Karpas-422 (cell line): ENCODE measurements around the gene ADARB1. TPM values are rescaled to one million over a fixed set of nuclear protein-coding genes. Genes with fewer than 3 reads are reported as not detected.
A peak's percentile ranks its signal among the peaks of the same experiment; 100 is the strongest.

Source experiments
- DNase-seq: peaks from one replicate; pipeline ENCODE4 v3.0.0-alpha.2; 2015
- H2AFZ ChIP-seq: fragments of 200-600 bp; sonication (generic); 2 replicates; pipeline ENCODE4 v1.6.1; 2014; ENCODE audit warnings: antibody characterized with exemption, low read length, mixed read lengths
- H3K27ac ChIP-seq: fragments of 200-600 bp; sonication (generic); 2 replicates; pipeline ENCODE4 v1.5.1; 2014; ENCODE audit warnings: mild to moderate bottlenecking, low read length, moderate library complexity
- H3K27me3 ChIP-seq: fragments of 200-600 bp; sonication (generic); 2 replicates; pipeline ENCODE4 v1.6.1; 2014; ENCODE audit warnings: low read length, mixed read lengths
- H3K36me3 ChIP-seq: fragments of 200-600 bp; sonication (generic); 2 replicates; pipeline ENCODE4 v1.6.1; 2014; ENCODE audit warnings: low read length, mixed read lengths; ENCODE audit not compliant: insufficient read depth
- H3K4me1 ChIP-seq: fragments of 200-600 bp; sonication (generic); 2 replicates; pipeline ENCODE4 v1.6.1; 2014; ENCODE audit warnings: mild to moderate bottlenecking, low read length, mixed read lengths
- H3K4me2 ChIP-seq: fragments of 200-600 bp; sonication (generic); 2 replicates; pipeline ENCODE4 v1.6.1; 2014; ENCODE audit warnings: low read length, low read depth, mild to moderate bottlenecking; ENCODE audit not compliant: poor library complexity, severe bottlenecking
- H3K4me3 ChIP-seq: fragments of 200-600 bp; sonication (generic); 2 replicates; pipeline ENCODE4 v1.5.1; 2014; ENCODE audit warnings: mild to moderate bottlenecking, antibody characterized with exemption, low read length, mixed read lengths
- H3K79me2 ChIP-seq: fragments of 200-600 bp; sonication (generic); 2 replicates; pipeline ENCODE4 v1.6.1; 2014; ENCODE audit warnings: mild to moderate bottlenecking, low read length, mixed read lengths
- H3K9ac ChIP-seq: fragments of 200-600 bp; sonication (generic); 2 replicates; pipeline ENCODE4 v1.6.0; 2014; ENCODE audit warnings: low read length
- H3K9me2 ChIP-seq: fragments of 200-600 bp; sonication (generic), shearing (Covaris generic); replicated peaks from 2 replicates; pipeline ENCODE4 v1.6.0; 2014; ENCODE audit warnings: mild to moderate bottlenecking, low read length, moderate library complexity; ENCODE audit not compliant: insufficient read depth
- H3K9me3 ChIP-seq: fragments of 300-700, 200-600 bp; sonication (generic); 2 replicates; pipeline ENCODE4 v1.6.1; 2014; ENCODE audit warnings: low read length, mixed read lengths
- H4K20me1 ChIP-seq: fragments of 200-600 bp; sonication (generic); 2 replicates; pipeline ENCODE4 v1.6.1; 2014; ENCODE audit warnings: mild to moderate bottlenecking, antibody characterized with exemption, low read length, low read depth; ENCODE audit not compliant: insufficient read depth
- total RNA-seq: library from RNA; depleted of rRNA; stranded (reverse); fragments of >200 nt; shearing (Covaris generic); gene quantifications from 2 replicates; pipeline ENCODE4 v1.2.3, GENCODE V29; 2014; ENCODE audit warnings: low replicate concordance

Gene ADARB1
- total RNA-seq, 1 experiment from 2014 or later: 2.0 TPM

DNA sequence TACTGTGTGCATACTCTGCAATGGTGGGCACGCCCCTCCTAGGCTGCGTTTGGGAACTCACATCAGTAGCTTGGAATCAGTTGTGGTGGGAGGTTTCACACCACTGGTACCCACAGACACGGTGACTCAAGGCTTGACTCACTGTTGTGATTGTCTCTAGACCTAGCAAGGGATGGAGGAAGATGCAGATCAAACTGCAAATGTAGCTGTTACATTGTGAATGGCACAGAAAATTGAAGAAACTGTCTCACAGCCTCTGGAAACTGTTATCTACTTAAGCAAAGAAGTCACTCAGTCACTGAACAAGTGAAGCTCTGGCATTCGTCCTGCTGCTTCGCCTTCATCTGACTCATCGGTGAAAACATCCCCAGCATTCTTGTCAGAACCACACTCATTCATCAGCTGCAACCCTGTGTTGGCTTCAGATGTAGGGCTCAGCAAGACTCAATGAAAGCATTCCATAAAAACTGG is 153.8 kb downstream of the ADARB1 start:
- Histone ChIP-seq H4K20me1 (no peaks in the 10 kb centered on the region), H2AFZ (no peak overlapping the region), H3K27ac (no peak overlapping the region), H3K9me3 (no peaks in the 10 kb centered on the region), H3K4me3 (no peak overlapping the region), H3K36me3 (no peaks in the 10 kb centered on the region), H3K9me2 (no peaks in the 10 kb centered on the region), H3K9ac (no peak overlapping the region), H3K4me2 (no peak overlapping the region), H3K79me2 (no peaks in the 10 kb centered on the region), H3K4me1 (no peaks in the 10 kb centered on the region), H3K27me3 (no peaks in the 10 kb centered on the region)
- DNase-seq: no peak

DNA sequence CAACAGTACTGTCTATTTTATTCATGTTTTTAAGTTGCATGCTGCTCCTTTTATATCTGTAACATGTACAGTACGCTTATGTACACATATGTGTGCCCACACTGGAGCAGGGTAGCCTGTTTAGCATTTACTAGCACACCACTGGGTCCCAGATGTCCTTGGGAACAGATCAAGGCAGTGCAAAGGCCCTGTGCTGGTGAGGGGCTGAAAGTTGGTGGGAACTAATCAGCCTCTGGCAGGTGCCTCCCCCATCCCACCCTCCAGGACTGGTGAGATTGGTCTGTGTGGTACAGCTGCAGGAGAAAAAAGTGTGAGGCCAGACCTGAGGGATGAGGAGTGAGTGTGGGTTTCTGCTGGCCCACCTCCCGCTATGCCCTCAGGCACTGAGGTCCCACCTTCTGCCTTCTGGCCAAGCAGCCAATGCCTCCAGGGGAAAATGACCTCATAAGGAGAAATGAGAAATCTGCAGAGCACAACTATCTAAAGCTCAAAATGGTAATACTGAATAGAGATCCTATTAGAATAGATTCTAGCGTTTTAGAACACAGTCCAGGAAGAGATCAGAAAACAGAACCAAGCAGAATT is 154.4 kb downstream of the ADARB1 start:
- Histone ChIP-seq H3K9me3 (no peaks in the 10 kb centered on the region), H3K4me1 (no peaks in the 10 kb centered on the region), H3K27me3 (no peaks in the 10 kb centered on the region), H3K79me2 (no peaks in the 10 kb centered on the region), H3K27ac (no peak overlapping the region), H3K4me3 (no peak overlapping the region), H3K4me2 (no peak overlapping the region), H3K9ac (no peak overlapping the region), H4K20me1 (no peaks in the 10 kb centered on the region), H3K9me2 (no peaks in the 10 kb centered on the region), H2AFZ (no peak overlapping the region), H3K36me3 (no peaks in the 10 kb centered on the region)
- DNase-seq: no peak

DNA sequence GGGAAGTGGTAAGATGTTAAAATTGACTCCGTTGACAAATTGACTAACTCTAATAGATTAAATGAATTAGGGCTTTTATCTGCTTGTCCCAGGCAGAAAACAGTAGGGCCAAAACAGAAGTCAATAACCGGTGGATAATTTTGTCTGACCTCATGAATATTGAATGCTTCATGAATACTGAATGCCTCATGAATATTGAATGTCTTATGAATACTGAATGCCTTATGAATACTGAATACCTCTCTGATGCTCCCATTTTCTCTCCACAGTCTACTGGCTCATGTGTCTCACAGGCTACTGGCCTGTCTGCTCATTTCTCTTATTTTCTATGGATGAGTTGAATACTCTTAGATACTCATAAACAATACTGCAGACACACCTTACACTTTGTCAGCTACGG is 157.3 kb downstream of the ADARB1 start:
- Histone ChIP-seq H3K4me1 (no peaks in the 10 kb centered on the region), H3K79me2 (no peaks in the 10 kb centered on the region), H3K9ac (no peak overlapping the region), H3K4me3 (no peak overlapping the region), H3K9me3 (no peaks in the 10 kb centered on the region), H3K36me3 (no peaks in the 10 kb centered on the region), H3K9me2 (no peaks in the 10 kb centered on the region), H3K27me3 (no peaks in the 10 kb centered on the region), H3K27ac (no peak overlapping the region), H2AFZ (no peak overlapping the region), H4K20me1 (no peaks in the 10 kb centered on the region), H3K4me2 (no peak overlapping the region)
- no peak for DNase-seq

DNA sequence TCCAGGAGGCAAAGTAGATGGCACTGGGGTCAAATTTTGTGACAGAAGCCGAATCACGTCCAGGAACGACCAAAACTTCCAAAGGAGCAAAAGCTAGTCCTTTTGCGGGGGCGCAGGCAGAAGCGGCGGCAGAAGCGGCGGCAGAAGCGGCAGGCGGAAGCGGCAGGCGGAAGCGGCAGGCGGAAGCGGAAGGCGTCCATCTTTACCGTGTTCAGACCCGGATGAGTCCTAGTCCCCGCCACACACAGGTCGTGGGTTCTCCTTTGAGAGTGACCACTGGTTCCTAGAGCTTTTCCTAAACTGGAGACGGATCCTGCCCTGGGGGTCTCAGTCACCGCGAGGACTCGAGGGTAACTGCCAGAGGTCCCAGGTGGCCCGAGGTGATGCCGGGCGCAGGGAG is 159.7 kb downstream of the ADARB1 start:
- no peaks in the 10 kb centered on the region for H3K9me2 ChIP-seq
- no peaks in the 10 kb centered on the region for H3K79me2 ChIP-seq
- H3K36me3 ChIP-seq: no peaks in the 10 kb centered on the region
- no peak for DNase-seq
- no peak overlapping the region for H3K9ac ChIP-seq
- H3K9me3 ChIP-seq: no peaks in the 10 kb centered on the region
- no peak overlapping the region for H2AFZ ChIP-seq
- no peak overlapping the region for H3K4me3 ChIP-seq
- H3K27me3 ChIP-seq: no peaks in the 10 kb centered on the region
- H4K20me1 ChIP-seq: no peaks in the 10 kb centered on the region
- no peak overlapping the region for H3K27ac ChIP-seq
- no peaks in the 10 kb centered on the region for H3K4me1 ChIP-seq
- no peak overlapping the region for H3K4me2 ChIP-seq

DNA sequence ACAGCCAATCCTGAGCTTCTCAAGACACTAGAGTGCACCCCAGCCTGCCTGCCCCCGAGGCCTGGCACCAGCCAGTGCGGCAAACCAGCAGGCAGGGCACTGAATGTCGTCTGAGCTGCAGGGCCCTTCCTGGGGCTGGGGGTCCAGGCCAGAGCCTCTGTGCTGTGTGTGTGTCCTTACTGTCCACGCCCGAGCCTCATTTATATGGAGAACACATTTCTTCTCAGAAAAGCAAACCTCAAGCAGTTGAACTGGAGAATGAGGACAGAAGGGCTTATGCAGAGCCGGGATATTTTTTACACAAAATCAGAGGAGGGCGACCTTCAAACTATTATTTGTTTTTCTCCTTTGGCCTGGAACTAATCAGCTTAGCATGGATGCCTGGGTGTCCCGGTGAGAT is 160.6 kb downstream of the ADARB1 start:
- Histone ChIP-seq H3K27me3 (no peaks in the 10 kb centered on the region), H3K4me3 (no peak overlapping the region), H3K9me2 (no peaks in the 10 kb centered on the region), H3K79me2 (no peaks in the 10 kb centered on the region), H3K9me3 (no peaks in the 10 kb centered on the region), H3K4me2 (no peak overlapping the region), H3K27ac (no peak overlapping the region), H3K9ac (no peak overlapping the region), H3K36me3 (no peaks in the 10 kb centered on the region), H2AFZ (no peak overlapping the region), H4K20me1 (no peaks in the 10 kb centered on the region), H3K4me1 (no peaks in the 10 kb centered on the region)
- DNase-seq: no peak

DNA sequence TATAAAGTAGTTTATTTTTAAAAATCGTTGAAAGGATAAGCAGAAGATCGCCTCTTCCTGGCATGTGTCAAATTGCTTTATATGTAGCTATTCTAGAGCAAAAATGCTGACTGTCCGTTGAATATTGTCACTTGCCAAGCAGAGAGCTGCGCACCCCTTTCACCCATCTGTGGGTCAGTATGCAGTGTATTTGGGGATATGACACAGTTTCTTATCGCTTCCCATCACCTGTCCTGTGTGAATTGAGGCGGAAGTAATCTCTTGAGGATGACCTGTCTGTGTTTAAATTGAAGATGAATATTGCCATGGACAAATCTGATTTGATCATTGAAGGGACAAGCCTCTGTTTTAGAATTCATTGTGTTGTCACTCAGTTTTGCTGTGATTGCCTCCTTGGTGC is 161.1 kb downstream of the ADARB1 start:
- Histone ChIP-seq H3K9me3 (no peaks in the 10 kb centered on the region), H3K79me2 (no peaks in the 10 kb centered on the region), H3K9me2 (no peaks in the 10 kb centered on the region), H3K27me3 (no peaks in the 10 kb centered on the region), H3K9ac (no peak overlapping the region), H3K36me3 (no peaks in the 10 kb centered on the region), H3K4me2 (no peak overlapping the region), H4K20me1 (no peaks in the 10 kb centered on the region), H2AFZ (no peak overlapping the region), H3K4me3 (no peak overlapping the region), H3K4me1 (no peaks in the 10 kb centered on the region), H3K27ac (no peak overlapping the region)
- DNase-seq: no peak

DNA sequence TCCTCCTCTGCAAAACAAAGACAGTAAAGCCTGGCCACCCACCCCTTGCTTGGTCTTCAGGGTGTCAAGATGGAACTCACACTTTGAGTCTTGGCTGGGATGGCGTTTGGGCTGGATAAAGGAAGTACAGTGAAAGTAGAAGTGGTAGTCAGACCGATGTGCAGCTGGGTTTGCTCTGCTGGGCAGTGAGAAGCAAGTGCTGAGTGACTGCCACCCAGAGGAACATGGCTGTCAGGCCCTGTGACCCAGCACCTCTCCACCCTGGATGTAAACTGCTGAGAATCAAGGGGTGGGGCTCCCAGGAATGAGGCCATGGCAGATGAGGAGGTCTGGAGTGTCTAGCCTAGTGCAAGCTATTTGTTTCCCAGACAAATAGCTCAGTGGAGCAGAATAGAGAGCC is 162.1 kb downstream of the ADARB1 start:
- H3K27me3 ChIP-seq: 0 out of 2 replicates have a peak, but pooled peaks cover 2% of the 10 kb centered on the region
- H3K79me2 ChIP-seq: no peaks in the 10 kb centered on the region
- H3K4me2 ChIP-seq: no peak overlapping the region
- no peak overlapping the region for H3K9ac ChIP-seq
- H3K4me3 ChIP-seq: no peak overlapping the region
- H3K9me3 ChIP-seq: no peaks in the 10 kb centered on the region
- H3K36me3 ChIP-seq: no peaks in the 10 kb centered on the region
- no peak overlapping the region for H2AFZ ChIP-seq
- no peaks in the 10 kb centered on the region for H3K9me2 ChIP-seq
- no peak overlapping the region for H3K27ac ChIP-seq
- H4K20me1 ChIP-seq: no peaks in the 10 kb centered on the region
- H3K4me1 ChIP-seq: no peaks in the 10 kb centered on the region
- DNase-seq: peak; percentile 47

DNA sequence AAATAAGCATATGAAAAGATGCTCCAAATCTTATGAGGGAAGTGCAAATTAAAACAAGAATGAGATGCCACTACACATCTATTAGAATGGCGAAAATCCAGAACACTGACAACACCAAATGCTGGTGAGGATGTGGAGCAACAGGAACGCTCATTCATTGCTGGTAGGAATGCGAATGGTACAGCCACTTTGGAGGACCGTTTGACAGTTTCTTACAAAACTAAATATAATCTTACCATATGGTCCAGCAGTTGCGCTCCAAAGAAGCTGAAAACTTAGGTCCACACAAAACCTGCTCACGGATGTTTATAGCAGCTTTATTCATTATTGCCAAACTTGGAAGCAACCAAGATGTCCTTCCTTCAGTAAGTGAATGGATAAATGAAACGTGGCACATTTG is 163.0 kb downstream of the ADARB1 start:
- Histone ChIP-seq H3K9ac (no peak overlapping the region), H3K36me3 (no peaks in the 10 kb centered on the region), H2AFZ (no peak overlapping the region), H3K27me3 (0 out of 2 replicates have a peak, but pooled peaks cover 3% of the 10 kb centered on the region), H3K4me2 (no peak overlapping the region), H3K79me2 (no peaks in the 10 kb centered on the region), H3K4me3 (no peak overlapping the region), H4K20me1 (no peaks in the 10 kb centered on the region), H3K9me2 (no peaks in the 10 kb centered on the region), H3K9me3 (no peaks in the 10 kb centered on the region), H3K27ac (no peak overlapping the region), H3K4me1 (no peaks in the 10 kb centered on the region)
- DNase-seq: no peak
